B cell (primary cell): ENCODE data around the gene ELMO1. TPM values are rescaled to one million over a fixed set of nuclear protein-coding genes. Genes with fewer than 3 reads are reported as not detected.

Experiments used
- ATAC-seq: fragments of 200-7000 bp; cut with Tn5 transposase; one replicate; pipeline ENCODE4 v1.10.0; 2021; ENCODE audit warnings: low read depth, mild to moderate bottlenecking, moderate number of reproducible peaks, moderate library complexity
- CTCF ChIA-PET: fragments of 350-600 bp; sonication (Branson Sonifier 250); formaldehyde crosslinking; loops from one replicate; lab custom pipeline; 2021; ENCODE audit warnings: antibody characterized with exemption, inconsistent platforms; lab: Charles Lee
- POLR2A ChIA-PET: fragments of 350-600 bp; sonication (Branson Sonifier 250); formaldehyde crosslinking; loops from one replicate; lab custom pipeline; 2021; ENCODE audit warnings: antibody characterized with exemption; lab: Charles Lee
- DNase-seq: peaks from one replicate; pipeline ENCODE4 v3.0.0; 2013
- H2AFZ ChIP-seq: 2 replicates; pipeline ENCODE4 v1.6.1; 2012; ENCODE audit warnings: mild to moderate bottlenecking, low read depth, low read length; ENCODE audit not compliant: insufficient read depth, poor library complexity, severe bottlenecking
- H3K27ac ChIP-seq, 2 donors: 1 replicate in 1 of 2; 2 replicates in 1 of 2; pipeline ENCODE4 v1.5.1; 2012 to 2013; ENCODE audit warnings: low read length in 2 of 2, mild to moderate bottlenecking in 2 of 2, moderate library complexity in 1 of 2
- H3K27me3 ChIP-seq, 4 experiments: fragments of 200-600 bp in 1 of 4; sonication (generic) in 1 of 4; replicated peaks in 1 of 4; 1 replicate in 2 of 4; 2 replicates in 2 of 4; pipeline versions ENCODE4 v1.6.1 to v1.7.0; 2013 to 2016; ENCODE audit warnings: low read length in 3 of 4, mild to moderate bottlenecking in 2 of 4, mixed read lengths in 1 of 4, moderate library complexity in 1 of 4; ENCODE audit not compliant: insufficient read depth in 4 of 4, control insufficient read depth in 3 of 4; ENCODE audit errors: control extremely low read depth in 1 of 4
- H3K36me3 ChIP-seq, 2 experiments: replicated peaks in 1 of 2; 1 replicate in 1 of 2; 2 replicates in 1 of 2; pipeline versions ENCODE4 v1.6.1 to v1.7.1; 2013; ENCODE audit warnings: low read length in 1 of 2; ENCODE audit not compliant: insufficient read depth in 2 of 2, control insufficient read depth in 1 of 2; ENCODE audit errors: control extremely low read depth in 1 of 2, extremely low read depth in 1 of 2
- H3K4me1 ChIP-seq, 2 donors: fragments of 200-600 bp in 1 of 2; sonication (generic) in 1 of 2; 1 replicate in 1 of 2; 2 replicates in 1 of 2; pipeline versions ENCODE4 v1.5.1 to v1.6.1; 2013 to 2017; ENCODE audit warnings: low read length in 2 of 2; ENCODE audit not compliant: control insufficient read depth in 2 of 2, insufficient read depth in 2 of 2
- H3K4me2 ChIP-seq: replicated peaks from 2 replicates; pipeline ENCODE3; 2012; ENCODE audit warnings: mild to moderate bottlenecking, low read depth, low read length; ENCODE audit not compliant: poor library complexity, severe bottlenecking
- H3K4me3 ChIP-seq, 5 experiments: fragments of 200-600 bp in 1 of 5; sonication (generic) in 1 of 5; 1 replicate in 3 of 5; 2 replicates in 2 of 5; pipeline versions ENCODE4 v1.5.1 to v1.7.0; 2011 to 2016; ENCODE audit warnings: low read length in 4 of 5, mild to moderate bottlenecking in 4 of 5, low read depth in 2 of 5, control low read depth in 1 of 5, moderate library complexity in 1 of 5; ENCODE audit not compliant: insufficient read depth in 1 of 5; ENCODE audit errors: control extremely low read depth in 1 of 5, extremely low read depth in 1 of 5
- H3K79me2 ChIP-seq: fragments of 200-600 bp; sonication (generic); one replicate; pipeline ENCODE4 v1.6.0; 2016; ENCODE audit warnings: low read length; ENCODE audit not compliant: control insufficient read depth, insufficient read depth
- H3K9ac ChIP-seq: fragments of 200-600 bp; sonication (generic); 2 replicates; pipeline ENCODE4 v1.6.1; 2017; ENCODE audit warnings: mild to moderate bottlenecking, low read length, moderate library complexity
- H3K9me3 ChIP-seq, 3 donors: one replicate each; pipeline versions ENCODE4 v1.6.1 to v1.7.1; 2013; ENCODE audit warnings: low read length in 2 of 3; ENCODE audit not compliant: control insufficient read depth in 2 of 3, insufficient read depth in 1 of 3; ENCODE audit errors: control extremely low read depth in 1 of 3
- H4K20me1 ChIP-seq: 2 replicates; pipeline ENCODE4 v1.6.0; 2012; ENCODE audit warnings: mild to moderate bottlenecking, low read length; ENCODE audit not compliant: insufficient read depth, control insufficient read depth, poor library complexity, severe bottlenecking
- H3K27ac Mint-ChIP-seq: one replicate; pipeline ENCODE4 v1.8.0; 2021; ENCODE audit warnings: mixed read lengths
- H3K27me3 Mint-ChIP-seq: one replicate; pipeline ENCODE4 v1.8.0; 2021; ENCODE audit warnings: mixed read lengths
- H3K4me1 Mint-ChIP-seq: one replicate; pipeline ENCODE4 v1.8.0; 2021; ENCODE audit warnings: mixed read lengths
- H3K4me3 Mint-ChIP-seq: one replicate; pipeline ENCODE4 v1.8.0; 2021; ENCODE audit warnings: mixed read lengths
- H3K9me3 Mint-ChIP-seq: one replicate; pipeline ENCODE4 v1.8.0; 2022; ENCODE audit warnings: mixed read lengths; ENCODE audit not compliant: insufficient read depth
- CTCF ChIP-seq: fragments of 200-600 bp; IDR thresholded peaks from one replicate; pipeline ENCODE4 v1.8.0; 2022; ENCODE audit warnings: antibody characterized with exemption, mild to moderate bottlenecking
- EZH2 ChIP-seq: IDR thresholded peaks from 2 replicates; pipeline ENCODE4 v1.6.1; 2012; ENCODE audit warnings: borderline replicate concordance, low read depth, mild to moderate bottlenecking, moderate library complexity, low read length; ENCODE audit not compliant: insufficient read depth, poor library complexity, severe bottlenecking
- WGBS: methylation state at CpG from one replicate; pipeline ENCODE4 v1.1.5; 2013; ENCODE audit warnings: missing lambda C conversion rate; ENCODE audit not compliant: insufficient coverage; 5-methylcytosine and 5-hydroxymethylcytosine counted together
- intact Hi-C: fragments of 100-400 bp; cut with micrococcal nuclease; formaldehyde crosslinking; loops from one replicate; pipeline ENCODE4 v1.10.0; 2022
- polyA plus RNA-seq: library from polyadenylated mRNA; depleted of rRNA; stranded (reverse); fragments of >200 nt; gene quantifications from 2 replicates; pipeline ENCODE4 v1.2.3, GENCODE V29; 2012
- total RNA-seq, 2 donors: library from RNA; stranded (reverse); fragments of 120-200 nt in 1 of 2; gene quantifications; 1 replicate in 1 of 2; 2 replicates in 1 of 2; pipeline versions ENCODE4 v1.2.3 to v1.2.4, GENCODE V29; 2013 to 2022

Gene ELMO1
- total and polyA plus RNA-seq, 2 donors (not counting 1 experiment from before 2014, with no cell fraction given), result 44.7 to 177 TPM

DNA sequence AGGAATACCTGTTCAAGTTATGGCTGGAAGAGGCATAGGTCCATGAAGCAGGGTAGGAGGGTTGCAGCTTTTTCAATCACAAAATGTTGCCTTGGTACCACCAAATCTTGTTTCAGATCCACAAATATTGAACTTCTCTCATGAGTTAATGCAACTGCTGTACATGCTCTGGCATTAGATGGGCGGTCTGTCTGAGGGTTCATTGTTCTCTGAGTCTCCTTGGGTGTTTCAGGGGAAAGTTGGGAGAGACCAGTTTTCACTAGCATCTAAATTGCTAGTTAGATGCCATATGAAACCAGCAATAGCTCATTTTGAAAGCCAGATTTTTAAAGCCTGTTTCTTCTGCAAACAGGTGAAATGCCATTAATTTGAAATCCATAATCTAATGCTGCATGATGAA lies 27.8 kb upstream of the ELMO1 start:
- Histone ChIP-seq H3K9ac (no peak overlapping the region), H3K4me1 (no peaks in the 10 kb centered on the region), H3K27me3 (peaks cover 0 to 4% (median 0%) of the 10 kb centered on the region in 4 experiments), H3K36me3 (no peaks in the 10 kb centered on the region), H4K20me1 (no peaks in the 10 kb centered on the region), H3K27ac (no peak overlapping the region), H3K9me3 (no peaks in the 10 kb centered on the region), H2AFZ (no peak overlapping the region), H3K4me3 (no peak overlapping the region), H3K4me2 (no peak overlapping the region), H3K79me2 (no peaks in the 10 kb centered on the region)
- intact Hi-C loops, result no loop called here
- no peak for TF ChIP-seq EZH2
- no peak for TF ChIP-seq CTCF
- Mint-ChIP-seq H3K27me3 (peaks cover 29% of the 10 kb centered on the region), H3K4me1 (no peaks in the 10 kb centered on the region), H3K4me3 (no peak overlapping the region), H3K27ac (no peak overlapping the region), H3K9me3 (no peaks in the 10 kb centered on the region)
- POLR2A ChIA-PET, result no interaction called here
- ATAC-seq, result no peak
- DNase-seq, result no peak
- no CpG with 5 or more reads among the region's 1 CpG for WGBS
- CTCF ChIA-PET, result no interaction called here

- Mint-ChIP-seq H3K27ac (no peak overlapping the region), H3K4me1 (no peaks in the 10 kb centered on the region), H3K4me3 (no peak overlapping the region), H3K9me3 (no peaks in the 10 kb centered on the region), H3K27me3 (peaks cover 26% of the 10 kb centered on the region)
- peaks cover 0 to 4% (median 0%) of the 10 kb centered on the region in 4 experiments for H3K27me3 ChIP-seq
- H3K4me1 ChIP-seq, result no peaks in the 10 kb centered on the region
- H3K9ac ChIP-seq, result no peak overlapping the region
- H3K36me3 ChIP-seq, result no peaks in the 10 kb centered on the region
- DNase-seq, result no peak
- H2AFZ ChIP-seq, result no peak overlapping the region
- 100% methylated on average over 1 of the region's 4 CpGs for WGBS
- POLR2A ChIA-PET, result no interaction called here
- H3K27ac ChIP-seq, result no peak overlapping the region
- no peaks in the 10 kb centered on the region for H3K79me2 ChIP-seq
- no peak overlapping the region for H3K4me3 ChIP-seq
- ATAC-seq, result no peak
- no peaks in the 10 kb centered on the region for H4K20me1 ChIP-seq
- no peak overlapping the region for H3K4me2 ChIP-seq
- intact Hi-C loops, result no loop called here
- H3K9me3 ChIP-seq, result no peaks in the 10 kb centered on the region
- CTCF ChIA-PET, result no interaction called here
- no peak for TF ChIP-seq EZH2
- TF ChIP-seq CTCF, result no peak
Observed at GRCh38 chr7:37475646-37476045, 27.0 kb upstream of the ELMO1 start.
